ENCODE measurements around the gene RFX4.

RFX4 gene

DNA sequence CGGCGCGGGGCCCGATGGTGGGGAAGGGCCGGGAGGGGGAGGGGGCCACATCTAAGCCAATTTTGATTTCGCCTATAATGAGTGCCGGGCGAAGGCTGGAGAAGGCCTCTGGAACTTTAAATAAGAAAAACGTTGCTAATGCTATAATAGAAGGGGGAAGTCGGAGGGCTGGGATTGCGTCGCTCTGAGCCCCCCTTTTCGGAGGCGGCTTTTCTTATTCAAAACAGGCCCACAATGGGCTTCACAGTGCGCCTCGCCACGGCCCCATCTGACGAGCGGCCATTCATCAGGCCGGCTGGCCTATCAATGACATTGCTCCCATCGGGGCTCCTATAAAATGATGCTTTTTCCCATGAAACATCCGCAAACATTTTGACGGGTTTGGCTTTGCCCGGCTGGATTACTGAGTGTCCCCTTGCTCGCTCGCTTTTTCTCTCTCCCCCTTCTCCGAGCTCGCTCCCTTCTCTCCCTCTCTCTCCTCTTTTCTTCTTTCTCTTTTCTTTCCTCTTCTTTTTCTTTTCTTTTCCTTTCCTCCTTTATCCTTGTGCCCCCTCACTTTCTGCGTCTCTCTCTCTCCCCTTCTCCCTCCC lies at the start of gene RFX4:
Gene RFX4, plus strand, starts transcription at position 364 of the 590 bp plus-strand sequence. CDS start 317 bp downstream, outside the sequence.
- FAIRE-seq: no peak
- no peak for DNase-seq (ENCODE audit: low spot score)

DNA sequence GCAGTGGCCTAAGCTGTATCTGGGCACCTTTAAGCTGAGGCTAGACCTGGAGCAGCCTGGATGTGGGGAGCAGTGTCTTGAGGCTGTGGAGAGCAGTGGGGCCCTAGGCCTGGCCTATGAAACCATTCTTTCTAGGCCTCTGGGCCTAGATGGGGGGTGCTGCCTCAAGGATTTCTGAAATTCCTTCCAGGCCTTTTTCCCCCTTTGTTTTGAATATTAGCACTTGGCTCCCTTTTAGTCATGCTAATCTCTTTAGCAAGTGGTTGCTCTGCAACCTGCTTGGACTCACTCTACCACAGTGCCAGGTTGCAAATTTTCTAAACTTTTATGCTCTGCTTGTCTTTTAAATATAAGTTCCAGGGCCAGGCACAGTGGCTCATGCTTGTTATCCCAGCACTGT lies 41.6 kb upstream of the RFX4 start:
- DNase-seq (ENCODE audit: low spot score) (no peak), FAIRE-seq (no peak)

DNA sequence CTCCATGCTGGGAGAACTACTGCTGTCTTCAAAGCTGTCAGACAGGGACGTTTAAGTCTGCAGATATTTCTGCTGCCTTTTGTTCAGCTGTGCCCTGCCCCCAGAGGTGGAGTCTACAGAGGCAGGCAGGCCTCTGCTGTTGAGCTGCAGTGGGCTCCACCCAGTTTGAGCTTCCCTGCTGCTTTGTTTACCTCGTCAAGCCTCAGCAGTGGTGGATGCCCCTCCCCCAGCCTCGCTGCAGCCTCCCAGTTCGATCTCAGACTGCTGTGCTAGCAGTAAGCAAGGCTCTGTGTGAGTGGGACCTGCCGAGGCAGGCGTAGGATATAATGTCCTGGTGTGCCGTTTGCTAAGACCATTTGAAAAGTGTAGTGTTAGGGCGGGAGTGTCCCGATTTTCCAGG lies 31.4 kb upstream of the RFX4 start:
- no peak for FAIRE-seq
- DNase-seq (ENCODE audit: low spot score): no peak

DNA sequence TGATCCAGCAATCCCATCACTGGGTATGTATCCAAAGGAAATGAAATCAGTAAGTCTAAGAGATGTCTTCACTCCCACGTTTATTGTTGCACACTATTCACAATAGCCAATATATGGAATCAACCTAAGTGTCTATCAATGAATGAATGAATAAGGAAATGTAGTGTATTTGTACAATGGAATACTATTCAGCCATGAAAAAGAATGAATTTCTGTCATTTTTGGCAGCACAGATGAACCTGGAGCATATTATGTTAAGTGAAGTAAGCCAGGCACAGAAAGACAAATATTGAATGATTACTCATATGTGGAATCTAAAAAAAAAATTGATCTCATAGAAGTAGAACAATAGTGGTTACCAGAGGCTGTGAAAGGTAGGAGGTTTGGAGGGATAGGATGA lies 30.6 kb upstream of the RFX4 start:
- no peak for FAIRE-seq

DNA sequence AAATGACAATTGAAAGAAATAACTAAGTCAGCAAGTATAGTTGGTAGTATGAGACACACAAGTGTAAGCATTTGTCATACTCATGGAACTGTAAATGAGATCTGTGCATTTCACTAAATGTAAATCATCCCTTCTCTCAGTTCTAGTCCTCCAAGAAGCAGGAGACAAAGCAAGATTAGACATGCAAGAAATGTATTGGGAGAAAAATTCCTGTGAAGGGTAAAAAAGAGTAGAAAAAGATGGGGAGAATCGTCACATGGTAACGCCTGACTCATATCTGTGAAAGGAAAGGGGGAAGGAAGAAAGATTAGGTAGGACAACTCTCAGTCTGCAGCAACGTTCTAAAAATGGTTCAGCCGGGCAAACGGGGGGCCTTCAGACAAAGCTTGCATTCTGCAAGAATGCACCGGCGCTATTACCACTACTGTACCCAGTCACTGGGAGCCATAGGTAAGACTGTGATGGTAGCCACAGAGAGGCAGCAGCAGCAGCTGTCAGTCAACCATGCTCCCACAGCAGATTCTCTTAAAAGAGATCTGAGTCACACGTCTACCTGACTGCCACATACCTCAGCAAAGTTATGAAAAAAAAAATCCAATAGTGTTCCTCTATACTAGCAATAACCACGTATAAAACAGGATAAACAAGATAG lies 18.0 kb upstream of the RFX4 start:
- FAIRE-seq: no peak
- no peak for DNase-seq (ENCODE audit: low spot score)

More for the DNA sequence above, 30.6 kb upstream of the RFX4 start:
- DNase-seq (ENCODE audit: low spot score): no peak

DNA sequence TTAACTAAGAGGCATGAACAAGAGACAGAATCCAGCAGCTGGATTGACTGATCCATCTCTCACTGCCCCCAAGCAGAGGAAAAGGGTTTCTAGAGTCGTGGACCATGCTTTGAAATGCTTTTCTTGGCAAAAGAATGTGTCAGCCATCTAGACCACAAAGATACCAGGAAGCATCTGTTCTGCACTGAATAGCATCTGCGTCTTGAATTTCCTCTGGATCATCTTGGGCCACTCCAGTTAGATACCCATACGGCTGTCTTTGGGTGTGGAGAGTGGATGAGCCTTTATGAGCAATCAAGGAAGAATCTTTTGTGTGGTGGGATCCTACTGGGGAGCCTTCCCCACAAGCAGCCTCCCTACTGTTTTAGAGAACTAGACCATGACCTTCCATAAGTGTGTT lies 16.0 kb upstream of the RFX4 start:
- FAIRE-seq: peak; percentile 15
- DNase-seq (ENCODE audit: low spot score): peak; percentile 72

DNA sequence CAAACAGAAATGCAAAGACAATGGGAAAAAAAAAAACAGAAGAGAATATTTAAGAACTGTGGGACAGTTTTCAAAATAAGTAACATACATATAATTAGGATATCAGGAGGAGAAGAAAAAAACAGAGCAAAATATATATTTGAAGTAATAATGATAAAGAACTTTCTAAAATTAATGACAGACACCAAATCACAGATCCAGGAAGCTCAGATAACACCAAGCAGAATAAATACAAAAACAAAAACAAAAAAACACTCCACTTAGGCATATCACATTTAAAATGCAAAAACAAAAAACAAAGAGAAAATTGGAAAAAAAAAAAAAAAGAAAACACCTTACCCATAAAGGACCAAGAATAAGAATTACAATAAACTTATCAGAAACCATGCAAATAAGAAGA lies 9.6 kb upstream of the RFX4 start:
- FAIRE-seq: no peak

DNA sequence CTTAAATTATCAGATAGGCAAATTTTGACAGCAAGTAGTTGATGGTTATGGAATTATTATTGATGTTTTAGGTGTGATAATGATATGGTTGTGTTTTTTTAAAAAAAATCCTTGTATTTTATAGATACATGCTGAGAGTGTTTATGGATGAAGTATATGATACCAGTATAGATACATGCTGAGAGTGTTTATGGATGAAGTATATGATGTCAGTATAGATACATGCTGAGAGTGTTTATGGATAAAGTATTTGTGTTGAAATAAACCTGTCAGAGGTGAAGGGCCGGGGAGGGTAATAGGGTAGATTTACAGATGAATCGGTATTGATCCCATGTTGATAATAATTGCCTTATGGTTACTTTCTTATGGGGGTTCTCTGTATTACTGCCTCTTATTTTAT lies 6.0 kb upstream of the RFX4 start:
- no peak for FAIRE-seq
- no peak for DNase-seq (ENCODE audit: low spot score)

More for the DNA sequence above, 9.6 kb upstream of the RFX4 start:
- no peak for DNase-seq (ENCODE audit: low spot score)

DNA sequence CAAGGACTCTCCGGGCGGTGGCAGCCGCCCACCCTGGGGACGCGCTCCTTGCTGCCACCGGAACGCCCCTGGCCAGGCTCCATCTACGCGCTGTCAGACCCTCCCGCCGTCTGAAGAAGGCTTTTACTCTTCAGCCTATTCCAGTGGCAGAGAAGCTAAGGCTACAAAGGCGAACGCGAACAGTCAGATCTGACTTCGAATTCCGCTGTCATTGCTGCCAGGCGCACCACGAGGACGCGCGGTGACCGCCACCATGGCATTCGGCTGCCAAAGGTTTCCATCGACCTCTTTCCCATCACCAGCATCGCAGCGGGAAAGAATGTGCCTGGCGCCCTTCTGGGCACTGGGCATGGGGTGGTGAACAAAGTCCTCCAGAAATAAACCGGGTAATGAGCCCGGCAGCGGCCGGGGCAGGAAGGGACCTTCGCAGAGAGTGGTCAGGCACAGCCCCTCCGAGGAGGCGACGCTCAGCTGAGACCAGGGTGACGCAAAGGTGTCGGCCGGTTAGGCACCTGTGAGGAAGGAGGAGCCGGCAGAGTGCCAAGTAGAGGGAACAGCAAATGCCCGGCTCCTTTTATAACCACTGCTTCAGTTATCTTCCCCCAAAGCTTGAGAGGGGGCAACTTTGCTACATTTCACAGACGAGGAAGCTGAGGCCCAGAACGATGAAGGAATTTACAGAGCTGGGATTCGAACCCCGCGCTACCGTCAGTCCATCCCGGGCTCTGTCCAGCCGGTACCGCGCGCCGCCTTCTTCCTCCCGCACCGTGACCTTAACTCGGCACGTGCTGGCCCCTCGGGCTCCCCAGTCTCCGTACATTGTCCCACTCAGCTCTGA lies 1.9 kb upstream of the RFX4 start:
- FAIRE-seq (no peak), DNase-seq (ENCODE audit: low spot score) (no peak)

DNA sequence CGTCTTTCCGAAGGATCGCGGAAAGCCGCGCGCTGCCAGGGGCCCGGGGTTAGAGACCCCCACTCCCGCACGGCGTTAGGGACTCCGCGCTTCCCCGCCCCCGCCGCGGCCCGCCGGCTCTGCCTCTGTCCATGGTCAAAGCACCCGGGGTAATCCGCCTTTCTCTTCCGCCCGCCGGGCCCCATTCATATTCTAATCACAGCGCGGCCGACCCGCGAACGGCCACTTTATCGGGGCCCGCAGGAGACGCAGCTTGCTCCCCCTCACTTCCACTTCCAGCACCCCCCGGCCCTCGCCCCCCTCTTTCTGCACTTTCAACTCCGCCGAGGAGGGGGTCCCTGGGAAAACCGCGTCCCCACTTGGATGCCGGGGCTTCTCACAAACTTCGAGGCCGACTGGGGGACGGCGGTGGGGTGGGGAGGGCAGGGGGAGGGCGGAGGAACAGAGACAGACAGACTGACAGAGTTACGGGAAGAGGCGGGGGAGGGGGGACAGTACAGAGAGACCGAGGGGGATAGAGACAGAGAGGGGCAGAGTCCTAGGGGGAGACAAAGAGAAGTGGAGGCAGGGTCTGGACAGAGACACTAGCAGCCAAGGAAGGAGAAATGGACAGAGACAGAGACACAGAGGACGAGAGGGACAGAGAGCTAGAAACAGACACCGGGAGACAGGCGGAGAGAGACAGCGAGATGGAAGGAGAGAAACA lies 1.1 kb upstream of the RFX4 start:
- FAIRE-seq (no peak), DNase-seq (ENCODE audit: low spot score) (no peak)

DNA sequence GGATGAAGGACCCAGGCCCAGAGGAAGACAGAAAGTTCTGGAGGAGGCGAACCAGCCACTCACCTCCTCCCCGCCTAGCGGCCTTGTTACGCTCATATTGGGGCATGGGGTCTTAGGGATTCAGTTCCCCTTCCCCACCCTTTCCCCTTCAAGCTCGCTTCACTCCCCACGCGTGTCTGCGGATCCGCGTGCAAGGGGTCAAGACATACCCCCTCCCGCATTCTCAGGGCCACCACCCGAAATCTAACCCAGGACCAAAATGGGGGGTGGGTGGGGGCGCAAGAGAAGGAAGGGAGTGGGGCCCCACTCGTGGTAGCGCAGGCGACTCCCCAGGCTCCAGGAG lies 584 bp upstream of the RFX4 start:
- DNase-seq (ENCODE audit: low spot score) (no peak), FAIRE-seq (no peak)

DNA sequence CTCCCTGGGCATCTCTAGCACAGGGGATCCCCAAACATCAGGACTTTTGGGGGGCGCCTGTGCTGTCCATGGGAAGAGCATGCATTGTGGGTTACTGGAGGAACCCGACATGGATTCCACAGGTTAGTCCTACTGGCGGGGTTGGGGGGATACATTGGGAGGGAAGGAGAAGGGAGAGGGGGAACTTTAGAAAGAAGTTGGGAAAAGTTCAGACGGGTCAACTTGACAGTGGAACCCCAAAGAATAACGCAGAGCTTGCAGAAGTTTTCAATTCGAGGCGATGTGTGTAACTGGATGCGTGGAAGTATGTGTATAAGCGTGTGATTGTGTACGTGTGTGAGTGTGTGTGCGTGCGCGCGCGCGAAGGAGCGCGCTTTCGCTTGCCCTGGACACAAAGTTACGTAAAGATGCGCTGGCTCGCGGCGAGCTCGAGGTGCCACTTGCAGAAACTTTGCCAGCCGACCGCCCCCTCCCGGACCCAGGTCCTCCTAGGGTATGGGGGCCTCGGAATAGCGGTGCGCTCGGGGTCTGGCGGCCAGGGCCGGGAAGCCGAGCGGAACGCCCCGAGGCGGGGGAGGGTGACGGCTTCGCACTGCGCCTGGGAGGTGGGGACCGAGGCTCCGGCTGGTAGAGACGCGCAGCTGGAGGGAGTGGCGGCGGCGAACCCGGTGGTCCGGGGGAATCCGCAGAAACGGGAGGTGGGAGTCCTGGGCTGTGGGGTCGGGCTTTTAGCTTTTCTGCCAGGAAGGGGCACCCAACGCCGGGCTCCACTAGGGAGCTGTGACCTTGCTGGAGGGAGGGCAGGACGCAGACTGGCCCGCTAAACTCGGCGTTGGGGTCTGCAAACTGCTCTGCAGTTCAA lies 669 bp downstream of the RFX4 start:
- DNase-seq (ENCODE audit: low spot score) (no peak), FAIRE-seq (no peak)

DNA sequence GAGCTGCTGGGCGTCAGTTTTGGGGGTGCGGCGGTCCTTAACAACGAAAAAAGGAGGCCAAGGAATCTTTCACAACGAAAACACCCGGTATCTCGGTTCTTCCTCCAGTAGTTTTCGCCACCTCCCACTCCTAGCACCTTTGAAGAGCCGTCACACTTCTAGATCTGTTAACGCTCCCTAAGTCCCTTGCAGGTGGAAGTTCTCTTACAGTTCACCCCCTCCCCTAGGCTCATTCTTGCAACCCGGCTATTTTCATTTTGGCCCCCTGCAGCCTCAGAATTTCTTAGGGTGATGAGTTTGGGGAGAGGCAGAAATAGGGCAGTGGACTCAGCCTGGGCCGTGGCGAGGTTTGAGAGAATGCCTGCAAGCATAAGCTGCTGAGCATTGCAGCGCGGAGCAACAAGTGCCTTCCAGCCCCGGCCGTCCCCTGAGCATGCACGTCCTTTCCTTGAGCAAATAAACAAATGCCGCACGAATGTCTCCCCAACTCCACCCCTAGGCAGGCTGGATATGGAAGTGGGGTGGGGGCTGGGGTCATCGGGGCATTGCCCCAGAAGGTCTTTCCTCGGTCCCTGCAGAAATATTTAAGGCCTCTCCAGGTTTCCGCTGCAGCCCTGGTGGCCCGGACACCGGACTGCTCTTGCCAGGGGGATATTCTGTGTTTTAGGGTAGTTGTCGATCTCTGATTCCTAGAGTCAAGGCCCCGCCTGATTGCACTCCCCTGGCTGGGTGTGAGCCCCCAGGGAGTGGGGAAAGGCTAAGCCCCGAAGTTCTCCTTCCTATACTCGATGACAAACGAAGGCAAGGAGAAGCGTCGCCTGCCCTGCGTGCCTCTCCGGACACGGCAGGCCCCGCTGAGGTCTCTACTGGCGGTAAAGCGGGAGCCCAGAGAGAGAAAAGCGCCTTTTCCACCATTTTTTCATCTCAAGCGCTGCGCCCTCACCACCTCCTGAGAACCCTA lies 1.6 kb downstream of the RFX4 start:
- FAIRE-seq (no peak), DNase-seq (ENCODE audit: low spot score) (no peak)

DNA sequence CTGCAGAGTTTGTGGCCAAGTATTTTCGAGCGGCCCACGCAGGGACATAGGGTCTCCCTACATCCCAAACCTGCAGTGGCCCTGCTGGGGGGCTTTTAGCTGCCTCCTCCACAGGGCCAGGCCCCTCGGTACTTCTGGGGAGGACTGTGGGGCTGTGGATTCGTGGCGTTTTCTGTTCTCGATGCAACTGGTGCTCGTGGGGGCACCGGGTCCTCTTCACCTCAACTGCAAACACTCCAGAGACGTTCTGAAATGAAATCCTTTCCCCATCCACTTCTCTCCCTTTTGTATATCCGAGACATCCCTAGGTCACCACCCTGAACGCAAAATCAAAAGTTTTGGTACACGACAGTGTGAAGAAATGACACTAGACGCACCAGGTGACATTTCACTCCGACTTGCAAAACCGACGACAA lies 2.3 kb downstream of the RFX4 start:
- DNase-seq (ENCODE audit: low spot score) (no peak), FAIRE-seq (no peak)

DNA sequence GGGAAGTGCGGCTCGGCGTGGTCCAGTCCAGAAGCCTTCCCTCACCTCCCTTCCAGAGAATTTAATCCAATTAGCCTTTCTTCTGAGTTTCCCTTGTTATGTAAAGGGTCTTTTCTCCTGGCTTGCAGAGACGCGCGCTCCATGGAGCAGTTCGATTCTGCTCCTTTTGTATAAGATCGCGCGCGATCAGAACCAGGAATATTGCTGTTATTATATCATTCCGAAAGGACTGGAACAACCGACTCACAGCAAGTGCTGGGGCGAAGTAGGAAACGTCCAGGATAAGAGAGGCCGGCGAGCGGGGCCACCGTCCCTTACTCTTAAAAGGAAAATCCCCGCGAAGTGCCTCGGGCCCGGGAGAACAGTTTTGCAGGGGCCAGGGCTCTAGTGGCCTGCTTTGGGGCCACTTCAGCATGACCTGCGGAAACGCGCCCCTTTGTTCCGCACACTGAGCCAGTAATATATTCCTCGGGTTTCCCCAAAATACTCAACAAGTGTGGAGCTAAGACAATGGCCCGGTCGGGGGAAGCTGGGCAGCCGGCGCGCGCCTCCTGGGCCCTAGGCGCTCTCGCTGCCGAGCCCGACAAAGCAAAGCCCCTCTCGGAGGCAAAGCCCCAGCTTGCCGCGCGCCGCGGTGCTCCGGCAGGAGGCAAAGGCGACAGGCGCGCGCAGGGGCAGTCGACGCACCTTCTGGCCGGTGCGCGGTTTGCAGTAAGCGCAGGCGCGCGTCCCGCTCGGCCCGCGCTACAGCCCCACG lies 2.9 kb downstream of the RFX4 start:
- FAIRE-seq (no peak), DNase-seq (ENCODE audit: low spot score) (no peak)

DNA sequence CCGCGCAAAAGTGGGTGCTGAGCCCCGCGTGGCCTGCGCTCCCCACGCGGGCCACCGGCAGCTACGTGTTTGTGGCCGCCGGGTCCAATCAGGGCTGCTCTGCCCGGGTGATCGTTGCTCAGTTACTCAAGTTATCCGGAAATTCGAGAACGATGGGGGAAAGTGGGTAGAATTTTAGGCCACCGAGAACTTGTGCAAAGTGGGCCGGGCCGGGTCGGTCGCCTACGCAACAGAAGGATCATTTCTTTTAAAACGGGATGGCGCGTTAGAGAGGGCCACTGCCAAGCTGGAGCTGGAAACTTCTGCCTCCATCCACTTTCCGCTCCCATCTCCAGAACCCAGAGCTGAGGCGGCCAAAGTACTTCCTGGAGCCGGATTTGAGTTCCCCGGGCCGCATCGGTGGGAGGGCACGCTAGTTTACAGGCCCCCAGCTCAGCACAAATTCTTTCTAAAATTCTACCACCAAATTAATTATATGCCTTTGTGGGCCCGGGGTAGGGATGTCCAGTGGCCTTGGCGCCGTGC lies 3.5 kb downstream of the RFX4 start:
- FAIRE-seq (no peak), DNase-seq (ENCODE audit: low spot score) (no peak)

DNA sequence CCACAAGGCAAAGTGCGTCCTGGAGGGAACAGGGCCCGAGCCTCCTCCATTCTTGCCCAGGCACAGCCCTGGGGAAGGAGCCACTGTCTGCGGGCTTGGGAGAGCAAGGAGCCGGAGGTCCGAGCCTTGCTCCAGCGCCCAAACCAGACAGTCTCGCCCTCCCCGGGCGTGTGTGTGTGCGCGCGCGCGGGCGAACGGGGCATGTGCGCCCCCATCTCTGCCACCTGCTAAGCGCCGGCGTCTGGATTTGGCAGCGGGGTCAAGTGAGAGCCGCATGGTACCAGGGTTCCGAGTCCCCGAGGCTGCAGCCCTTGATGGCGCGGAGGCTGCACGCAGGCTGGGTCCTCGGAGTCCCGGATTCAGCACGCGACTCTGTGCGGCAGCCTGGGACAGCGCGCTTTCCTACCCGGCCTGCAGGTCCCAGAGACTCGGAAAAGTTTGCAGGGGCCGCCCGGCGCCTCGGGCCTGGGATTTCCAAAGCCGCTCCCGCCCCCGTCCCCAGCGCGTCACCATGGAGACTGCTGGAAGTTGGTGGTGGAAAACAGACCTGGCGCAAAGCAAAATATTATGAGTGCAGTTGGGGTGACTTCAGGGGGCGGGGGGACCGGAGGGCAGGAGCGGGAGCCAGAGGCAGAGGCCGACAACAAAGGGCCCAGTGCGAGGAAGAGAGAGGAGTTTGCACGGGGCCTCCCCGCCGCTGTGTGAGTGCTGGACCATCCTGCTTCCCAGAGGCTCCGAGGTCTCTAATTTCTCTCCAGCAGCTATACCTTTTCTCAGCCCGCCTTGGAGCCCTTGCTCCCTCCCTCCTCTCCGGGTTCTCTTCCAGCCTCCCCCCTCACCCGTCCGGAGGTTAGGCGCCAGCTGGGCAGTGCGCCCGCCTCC lies 4.2 kb downstream of the RFX4 start:
- FAIRE-seq (no peak), DNase-seq (ENCODE audit: low spot score) (no peak)

DNA sequence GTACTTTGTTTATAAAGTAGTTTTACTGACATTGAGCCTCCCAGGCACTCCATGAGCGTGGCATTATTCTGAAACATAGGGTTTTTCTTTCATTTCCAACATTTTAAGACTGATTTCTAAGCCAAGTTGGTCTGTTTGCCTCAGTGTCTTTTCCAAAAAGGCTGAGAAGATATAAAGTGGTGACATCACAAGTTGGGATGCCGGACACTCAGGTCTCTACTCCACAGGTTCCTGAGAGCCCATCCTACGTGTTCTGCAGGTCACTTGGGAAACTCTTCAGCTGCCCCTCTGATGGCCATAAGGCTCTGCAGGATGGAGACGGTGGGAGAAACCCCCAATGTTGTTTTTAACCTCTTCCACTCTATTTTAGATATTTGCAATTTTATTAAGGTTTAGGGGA lies 6.0 kb downstream of the RFX4 start:
- no peak for FAIRE-seq

More for the DNA sequence above, 6.0 kb downstream of the RFX4 start:
- no peak for DNase-seq (ENCODE audit: low spot score)
